MM.1S (cell line): ENCODE measurements around the gene RDH13.

Source experiments
- CTCF ChIP-seq: fragments of 300-600 bp; sonication (generic); IDR thresholded peaks from 2 replicates; pipeline ENCODE4 v1.5.1; 2016; ENCODE audit warnings: antibody characterized with exemption, low read length, mixed read lengths
- EZH2 ChIP-seq: fragments of 300-600 bp; sonication (generic); optimal IDR thresholded peaks from 2 replicates; pipeline ENCODE3; 2017; ENCODE audit warnings: low read depth, mild to moderate bottlenecking, antibody characterized with exemption, low read length, mixed read lengths
- EZH2phosphoT487 ChIP-seq: fragments of 300-600 bp; sonication (generic); IDR thresholded peaks from 2 replicates; pipeline ENCODE4 v1.6.1; 2018; ENCODE audit warnings: antibody characterized with exemption, low read length

- TF ChIP-seq CTCF: no peak
- TF ChIP-seq EZH2: no peak
- no peak for TF ChIP-seq EZH2phosphoT487
These were observed 33.2 kb upstream of the RDH13 start for GRCh38 chr19:55096061-55096701.
